ENCODE results near the gene COX4I1. TPM values are rescaled to one million over a fixed set of nuclear protein-coding genes. Genes with fewer than 3 reads are reported as not detected.

The COX4I1 gene
- polyA plus RNA-seq, 3 donors, result 342 to 452 (median 397) TPM

DNA sequence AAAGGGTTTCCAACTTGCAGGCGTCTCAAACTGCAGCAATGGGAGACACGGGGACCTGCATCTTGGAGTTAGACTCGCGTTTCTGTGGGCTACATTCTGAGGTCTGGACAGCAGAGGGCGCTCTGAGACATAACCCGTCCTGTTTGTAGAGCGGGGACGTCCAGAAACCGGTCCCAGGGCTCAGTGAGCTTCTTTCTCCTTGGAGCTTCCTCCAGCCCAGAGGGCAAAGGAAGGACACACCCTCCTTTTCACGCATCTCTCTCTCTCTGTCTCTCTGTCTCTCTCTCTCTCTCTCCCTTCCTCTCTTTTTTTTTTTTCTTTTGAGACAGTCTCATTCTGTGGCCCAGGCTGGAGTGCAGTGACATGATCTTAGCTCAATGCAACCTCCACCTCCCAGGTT is 19.8 kb downstream of the COX4I1 start:
- DNase-seq, result peak; percentile 74

DNA sequence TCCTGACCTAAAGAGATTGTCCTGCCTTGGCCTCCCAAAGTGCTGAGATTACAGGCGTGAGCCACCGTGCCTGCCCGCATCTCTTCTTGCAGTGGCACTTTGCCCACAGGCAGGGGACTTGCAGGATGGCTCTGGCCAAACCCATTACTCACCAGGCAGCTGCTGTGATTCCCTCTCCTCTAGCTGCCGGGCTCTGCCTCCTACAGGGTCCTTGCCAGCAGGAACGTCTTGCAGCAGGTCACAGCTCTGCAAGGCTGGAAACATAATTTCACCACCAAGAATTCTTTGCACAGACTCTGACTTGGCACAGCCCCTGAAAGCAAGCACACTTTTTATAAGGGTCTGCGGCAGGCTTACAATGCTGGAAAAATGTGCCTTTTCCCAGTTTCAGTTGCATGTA is 20.3 kb downstream of the COX4I1 start:
- DNase-seq, result no peak

DNA sequence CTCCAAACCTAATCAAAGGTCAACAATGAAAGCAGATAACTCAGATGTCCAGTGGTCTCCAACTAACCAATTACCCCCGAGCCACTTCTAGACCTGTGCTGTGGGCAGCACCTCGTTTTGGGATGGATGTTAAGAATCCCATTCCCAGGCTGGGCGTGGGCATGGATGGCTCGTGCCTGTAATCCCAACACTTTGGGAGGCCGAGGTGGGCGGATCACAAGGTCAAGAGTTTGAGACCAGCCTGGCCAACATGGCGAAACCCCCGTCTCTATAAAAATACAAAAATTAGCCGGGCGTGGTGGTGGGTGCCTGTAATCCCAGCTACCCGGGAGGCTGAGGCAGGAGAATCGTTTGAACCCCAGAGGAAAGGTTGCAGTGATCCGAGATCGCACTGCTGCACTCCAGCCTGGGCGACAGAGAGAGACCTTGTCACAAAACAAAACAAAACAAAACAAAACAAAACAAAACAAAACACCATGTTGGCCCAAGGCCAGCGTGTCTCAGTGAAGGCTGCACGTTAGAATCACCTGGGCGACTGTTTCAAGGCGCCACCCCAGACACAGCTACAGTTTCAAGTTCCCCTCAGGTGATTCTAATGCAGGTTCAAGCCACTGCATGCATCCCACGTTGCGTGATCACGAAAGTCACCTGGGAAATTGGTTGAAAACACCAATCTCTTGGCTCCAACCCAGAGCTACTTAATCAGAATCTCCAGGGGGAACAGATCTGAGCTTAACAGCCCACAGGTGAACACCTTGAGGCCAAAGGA is 21.3 kb downstream of the COX4I1 start:
- no peak for DNase-seq

DNA sequence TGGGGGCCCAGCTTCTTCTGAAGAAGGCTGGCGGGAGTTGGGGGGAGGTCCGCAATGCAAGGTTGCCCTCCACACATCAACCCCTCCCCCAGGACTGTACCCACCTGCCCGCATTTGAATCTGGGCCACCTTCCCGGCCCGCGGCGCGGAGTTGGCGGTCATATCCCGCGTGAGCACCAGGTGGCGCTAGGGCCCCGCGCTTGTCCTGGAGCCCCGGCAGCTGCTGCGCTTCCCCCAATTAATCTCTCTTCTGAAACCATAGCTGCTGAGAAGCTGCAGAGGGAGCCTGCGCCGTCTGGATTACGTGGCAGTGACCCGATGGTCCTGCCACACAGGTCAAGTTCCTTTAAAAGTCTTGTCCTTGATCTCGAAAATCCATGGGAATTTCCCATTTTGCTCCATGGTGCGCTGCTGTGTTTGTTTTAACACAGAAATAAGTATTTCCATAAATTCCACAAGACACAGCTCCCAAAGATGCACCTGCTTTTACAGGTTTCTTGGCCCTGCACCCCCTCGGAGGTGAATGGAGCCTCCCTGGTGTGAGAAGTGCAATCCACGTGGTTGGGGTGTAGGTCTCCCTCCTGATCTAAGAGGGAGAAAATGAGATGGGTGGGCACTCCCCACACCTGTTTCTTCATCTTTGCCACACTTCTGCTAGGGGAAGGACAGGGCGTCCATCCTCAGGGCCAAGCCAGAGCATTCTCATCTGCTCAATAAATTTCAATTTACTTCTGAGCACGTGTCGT is 22.1 kb downstream of the COX4I1 start:
- peak; percentile 68 for DNase-seq

DNA sequence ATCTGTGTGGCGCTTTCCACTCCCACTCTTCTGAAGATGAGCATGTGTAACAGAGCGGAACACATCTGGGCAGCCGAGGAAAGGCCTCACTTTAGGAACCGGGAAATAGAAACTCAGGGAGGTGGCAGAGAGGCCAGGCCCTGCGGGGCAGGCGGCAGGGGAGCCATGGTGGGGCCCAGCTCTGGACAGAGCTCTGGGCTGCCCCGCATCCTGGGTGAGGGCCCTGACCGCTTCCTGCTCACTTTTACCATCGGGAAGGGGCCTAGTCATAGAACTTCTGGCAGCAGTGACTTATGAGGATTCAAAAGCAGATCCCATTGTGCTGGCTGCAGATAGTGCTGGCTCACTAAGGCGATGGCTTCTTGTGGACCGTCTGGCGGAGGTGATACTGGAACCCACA is 22.6 kb downstream of the COX4I1 start:
- DNase-seq, result no peak

DNA sequence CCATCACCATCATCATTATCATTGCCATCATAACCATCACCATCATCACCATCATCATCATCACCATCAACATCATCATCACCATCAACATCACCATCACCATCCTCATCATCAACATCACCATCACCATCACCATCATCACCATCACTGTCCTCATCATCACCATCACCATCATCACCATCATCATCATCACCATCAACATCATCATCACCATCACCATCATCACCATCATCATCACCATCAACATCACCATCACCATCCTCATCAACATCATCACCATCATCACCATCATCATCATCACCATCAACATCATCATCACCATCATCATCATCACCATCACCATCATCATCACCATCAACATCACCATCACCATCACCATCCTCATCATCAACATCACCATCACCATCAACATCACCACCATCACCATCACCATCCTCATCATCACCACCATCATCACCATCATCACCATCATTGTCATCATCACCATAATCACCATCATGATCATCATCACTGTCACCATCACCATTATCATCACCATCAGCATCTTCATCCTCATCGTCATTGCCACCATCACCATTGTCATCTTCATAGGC is 23.9 kb downstream of the COX4I1 start:
- DNase-seq, result no peak

DNA sequence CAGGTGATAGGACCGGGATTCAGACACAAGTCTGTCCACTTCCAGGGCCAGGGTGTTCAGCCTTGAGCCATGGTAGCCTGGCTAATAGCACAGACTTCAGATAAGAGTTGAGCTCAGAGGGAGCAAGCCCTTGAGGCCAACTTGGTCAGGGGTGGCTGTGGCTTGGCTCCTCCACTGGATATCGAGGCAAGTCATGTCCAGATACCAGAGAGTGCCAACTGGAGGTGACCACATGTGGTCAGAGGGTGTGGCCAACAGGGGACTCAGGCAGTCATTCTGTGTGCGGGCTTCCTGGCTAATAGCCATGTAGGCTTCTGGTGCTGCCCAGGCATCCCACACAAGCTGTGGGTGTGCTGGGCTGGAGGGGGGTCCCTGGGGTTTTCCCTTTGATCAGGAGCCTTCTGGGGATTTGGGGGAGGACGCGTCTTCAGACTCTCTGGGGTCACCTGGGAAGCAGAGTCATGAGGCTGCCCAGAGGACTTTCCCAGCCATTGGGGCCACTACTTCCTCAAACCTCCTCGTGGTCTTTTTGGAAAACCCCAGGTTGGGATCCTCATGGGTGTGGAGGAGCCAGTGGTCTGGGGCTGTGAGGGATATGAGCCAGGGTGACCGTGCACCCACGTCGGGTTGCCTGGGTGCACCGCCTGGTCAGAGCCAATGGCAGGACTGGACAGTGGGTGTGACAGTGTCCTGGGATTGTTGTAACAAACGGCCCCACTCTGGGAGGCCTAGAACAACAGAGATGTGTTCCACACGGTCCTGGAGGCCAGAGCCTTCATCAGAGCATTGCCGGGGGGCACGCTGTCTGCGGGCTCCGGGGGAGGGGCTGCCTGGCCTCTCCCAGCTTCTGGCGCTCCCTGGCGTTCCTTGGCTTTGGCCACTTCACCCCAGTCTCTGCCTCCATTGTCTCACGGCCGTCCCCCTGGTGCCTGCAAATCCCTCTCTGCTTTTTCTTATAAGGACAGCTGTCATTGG is 25.0 kb downstream of the COX4I1 start:
- DNase-seq, result no peak

DNA sequence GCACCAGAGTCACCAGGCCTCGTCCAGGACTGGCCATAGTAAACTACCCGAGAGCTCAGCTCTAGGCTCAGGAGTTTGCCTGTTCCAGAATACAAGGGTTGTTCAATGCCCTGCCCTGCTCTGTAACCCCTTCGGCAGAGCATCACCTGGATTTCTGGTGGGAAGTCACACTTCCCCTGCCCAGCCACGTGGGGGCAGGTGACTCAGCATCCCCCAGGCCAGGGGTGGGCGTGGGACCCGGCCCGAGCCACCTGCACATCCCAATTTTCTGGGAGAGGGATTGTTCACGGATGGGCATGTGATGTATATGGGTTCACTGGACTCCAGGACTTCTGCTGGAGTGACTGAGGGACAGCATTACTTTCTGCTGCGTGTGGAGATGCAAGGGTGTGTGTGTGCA is 25.8 kb downstream of the COX4I1 start:
- DNase-seq, result no peak

DNA sequence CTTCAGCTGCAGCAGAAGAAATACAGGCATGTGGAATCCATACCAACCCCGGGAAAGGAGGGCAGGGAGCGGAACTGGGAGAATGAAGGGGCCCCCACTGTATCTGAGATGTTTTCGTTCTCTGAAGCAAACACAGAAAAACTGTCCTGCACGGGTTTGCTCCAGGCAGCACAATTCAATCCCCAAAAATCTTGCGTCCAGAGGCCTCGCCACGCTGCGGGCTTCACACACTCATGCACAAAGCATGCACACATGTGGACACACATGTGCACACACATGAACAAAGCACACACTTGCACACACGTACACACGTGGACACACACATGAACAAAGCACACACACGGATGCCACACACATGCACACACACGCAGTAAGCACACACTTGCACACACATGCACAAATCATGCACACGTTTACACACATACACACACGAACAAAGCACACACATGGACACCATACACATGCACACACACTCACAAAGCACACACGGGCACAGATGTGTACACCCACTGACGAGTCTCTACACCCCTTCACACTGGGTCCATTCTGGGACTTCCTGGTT is 27.3 kb downstream of the COX4I1 start:
- DNase-seq, result no peak

DNA sequence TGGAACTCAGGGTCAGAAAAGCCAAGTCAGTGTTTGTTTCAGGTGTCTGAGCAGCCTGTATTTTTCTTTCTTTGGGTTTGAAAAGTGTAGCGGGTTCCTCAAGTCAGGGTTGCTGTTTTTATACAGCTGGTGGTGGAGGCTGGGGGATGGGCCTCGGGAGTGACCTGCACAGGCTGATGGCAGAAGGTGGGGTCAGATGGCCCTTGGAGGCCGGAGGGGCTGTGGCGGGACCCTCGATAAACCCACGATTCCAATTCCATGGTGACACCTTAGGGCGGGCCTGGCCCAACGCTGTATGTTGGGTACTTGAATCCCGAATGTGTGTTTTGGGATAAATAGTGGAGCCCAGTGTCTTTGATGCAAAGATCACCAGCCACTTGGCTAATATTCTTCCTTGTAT is 28.7 kb downstream of the COX4I1 start:
- DNase-seq, result no peak

DNA sequence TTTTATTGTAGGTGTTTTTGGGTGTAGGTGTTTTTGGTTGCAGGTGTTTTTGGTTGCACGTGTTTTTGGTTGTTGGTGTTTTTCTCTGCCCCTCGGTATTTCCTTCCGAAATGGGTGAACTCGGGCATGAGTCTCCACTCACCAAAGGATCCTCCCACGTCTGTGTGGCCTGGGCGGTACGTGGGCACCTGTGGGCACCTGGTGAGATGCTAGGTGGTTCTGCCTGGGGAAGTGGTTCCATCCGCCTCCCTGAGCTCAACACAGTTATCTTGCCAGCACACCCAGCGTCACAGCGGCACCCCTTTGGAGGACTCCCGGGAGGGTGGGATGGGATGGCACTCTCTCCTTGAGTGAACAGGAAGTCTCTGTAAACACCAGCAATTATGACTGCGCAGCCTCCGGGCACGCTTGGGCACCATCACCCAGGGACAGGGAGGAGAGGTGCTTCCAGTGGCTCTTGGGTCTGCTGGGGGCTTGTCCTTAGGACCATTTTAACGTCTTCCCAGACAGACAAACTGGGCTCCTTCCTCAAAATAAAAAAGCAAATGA is 29.8 kb downstream of the COX4I1 start:
- no peak for DNase-seq

DNA sequence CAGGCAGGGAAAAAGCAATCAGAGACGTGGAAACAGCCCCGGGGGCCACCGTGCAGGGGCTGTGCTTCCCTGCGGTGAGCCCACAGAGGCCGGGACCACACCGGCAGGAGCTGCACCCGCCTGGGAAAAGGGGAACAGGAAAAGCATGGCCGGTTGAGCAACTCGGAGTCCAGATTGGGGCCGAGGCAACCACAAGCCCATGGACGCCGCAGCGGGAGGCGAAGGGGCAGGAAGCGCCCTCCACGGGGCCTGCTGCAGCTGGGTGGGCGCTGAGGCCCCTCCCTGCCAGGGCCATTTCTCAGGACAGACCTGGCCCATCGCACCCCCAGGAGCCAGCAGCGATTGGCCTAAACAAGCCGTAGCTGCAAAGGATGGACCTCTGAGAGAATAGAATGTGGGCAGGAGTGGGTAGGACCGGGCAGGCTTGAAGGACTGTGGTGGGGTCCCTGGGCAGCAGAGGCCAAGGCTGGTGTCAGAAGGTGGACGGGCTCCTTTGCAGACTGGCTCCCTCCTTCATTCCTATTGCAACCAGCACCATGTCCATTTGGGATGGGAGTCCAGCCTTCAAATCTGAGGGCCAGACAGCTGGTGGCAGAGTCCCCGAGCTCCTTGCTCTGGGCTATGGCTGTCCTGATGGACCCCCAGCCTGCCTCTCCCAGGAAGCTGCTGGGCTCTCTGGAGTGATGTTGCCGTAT is 30.4 kb downstream of the COX4I1 start:
- no peak for DNase-seq

DNA sequence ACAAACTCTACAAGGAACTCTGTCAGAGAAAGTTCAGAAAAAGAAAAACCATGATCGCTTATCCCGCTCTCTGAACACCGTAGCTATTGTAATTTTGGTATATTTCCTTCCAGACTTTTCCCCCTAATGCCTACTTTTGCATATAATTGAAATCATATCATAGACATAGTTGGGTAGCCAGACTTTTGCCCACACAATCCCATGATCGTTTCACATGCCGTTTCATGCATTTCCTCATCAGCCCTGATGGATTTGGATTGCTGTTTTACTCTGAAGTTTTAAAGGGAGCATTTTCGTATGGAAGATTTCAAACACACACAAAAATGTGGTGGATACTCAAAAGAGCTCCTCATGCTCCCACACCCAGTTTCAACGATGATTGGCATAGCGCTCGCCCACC is 31.3 kb downstream of the COX4I1 start:
- DNase-seq, result no peak

DNA sequence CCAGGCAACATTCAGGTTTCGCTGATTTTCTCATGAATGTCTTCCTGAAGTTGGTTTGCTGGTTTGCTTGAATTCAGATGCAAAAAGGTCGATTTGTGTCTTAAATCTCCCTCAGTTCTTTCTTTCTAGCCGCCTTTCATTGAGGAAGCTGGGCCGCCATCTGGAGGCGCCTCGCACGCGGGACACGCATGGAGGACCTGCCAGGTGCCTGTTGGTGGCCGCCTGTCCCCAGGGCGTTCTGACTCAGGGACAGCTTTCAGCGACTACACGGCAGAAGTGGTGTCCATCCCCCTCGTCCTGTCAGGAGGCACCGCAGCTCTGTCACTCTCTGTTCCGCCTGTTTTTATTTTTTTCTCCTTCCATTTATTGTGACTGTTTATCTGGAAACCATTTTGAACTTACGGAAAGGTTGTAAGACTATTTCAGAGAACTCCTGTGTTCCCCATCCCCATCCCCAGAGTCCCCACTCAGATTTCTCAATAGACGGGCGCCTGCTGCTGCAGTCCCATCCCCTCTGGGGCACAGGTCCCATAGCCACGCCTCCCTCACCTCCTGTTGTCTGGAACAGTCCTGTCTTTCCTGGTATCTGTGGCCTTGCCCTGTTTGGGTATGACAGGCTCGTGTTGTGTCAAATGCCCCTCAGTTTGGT is 33.2 kb downstream of the COX4I1 start:
- no peak for DNase-seq

DNA sequence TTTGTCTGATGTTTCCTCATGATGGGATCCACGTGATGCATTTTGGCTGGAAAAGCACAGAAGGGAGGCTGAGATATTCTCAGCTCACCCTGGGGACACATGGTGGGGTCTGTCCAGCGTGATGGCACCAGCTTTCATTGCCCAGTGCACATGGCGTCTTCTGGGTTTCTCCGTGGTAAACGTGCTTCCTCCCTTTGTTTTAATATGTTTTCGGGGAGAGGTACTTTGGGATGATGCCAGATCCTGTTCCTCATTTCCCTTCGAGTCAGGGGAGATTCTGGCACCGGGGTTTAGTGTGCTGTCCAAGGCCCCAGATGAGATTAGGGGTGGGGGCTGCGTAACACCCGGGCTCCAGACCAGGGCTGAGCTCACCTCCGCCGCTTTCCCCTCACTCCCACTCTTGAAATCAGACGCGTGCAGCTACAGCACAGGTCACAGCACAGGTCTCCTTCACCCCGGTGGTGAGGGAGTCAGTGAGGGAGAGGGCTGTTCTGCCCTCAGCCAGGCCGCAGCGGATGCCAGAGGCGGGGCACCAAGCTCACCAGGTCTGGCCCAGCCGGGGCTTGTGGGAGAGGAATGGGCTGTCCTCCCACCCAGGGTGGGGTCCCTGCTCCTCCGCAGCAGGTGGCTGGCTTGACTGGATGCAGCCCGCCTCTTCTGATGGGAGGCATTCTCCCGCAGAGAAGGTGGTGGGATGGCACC is 33.9 kb downstream of the COX4I1 start:
- DNase-seq, result no peak

DNA sequence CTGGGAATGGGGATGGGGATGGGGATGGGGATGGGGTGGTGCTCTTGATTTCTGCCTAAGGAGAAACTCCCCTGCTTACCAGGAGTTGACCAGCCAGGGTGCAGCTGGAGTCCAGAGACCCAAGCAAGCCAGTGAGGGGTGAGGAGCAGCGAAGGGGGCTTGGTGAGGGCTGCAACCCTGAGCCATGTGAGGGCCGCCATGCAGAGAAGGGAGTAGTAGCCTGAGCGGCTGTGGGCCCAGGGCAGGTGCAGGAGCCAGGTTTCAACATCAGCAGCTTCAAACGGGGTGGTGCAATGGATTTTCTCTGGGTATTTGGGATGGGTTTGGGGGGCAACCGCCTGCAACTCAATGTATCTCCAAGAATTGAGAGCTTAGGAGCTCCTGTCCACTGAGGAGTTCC is 35.2 kb downstream of the COX4I1 start:
- no peak for DNase-seq

DNA sequence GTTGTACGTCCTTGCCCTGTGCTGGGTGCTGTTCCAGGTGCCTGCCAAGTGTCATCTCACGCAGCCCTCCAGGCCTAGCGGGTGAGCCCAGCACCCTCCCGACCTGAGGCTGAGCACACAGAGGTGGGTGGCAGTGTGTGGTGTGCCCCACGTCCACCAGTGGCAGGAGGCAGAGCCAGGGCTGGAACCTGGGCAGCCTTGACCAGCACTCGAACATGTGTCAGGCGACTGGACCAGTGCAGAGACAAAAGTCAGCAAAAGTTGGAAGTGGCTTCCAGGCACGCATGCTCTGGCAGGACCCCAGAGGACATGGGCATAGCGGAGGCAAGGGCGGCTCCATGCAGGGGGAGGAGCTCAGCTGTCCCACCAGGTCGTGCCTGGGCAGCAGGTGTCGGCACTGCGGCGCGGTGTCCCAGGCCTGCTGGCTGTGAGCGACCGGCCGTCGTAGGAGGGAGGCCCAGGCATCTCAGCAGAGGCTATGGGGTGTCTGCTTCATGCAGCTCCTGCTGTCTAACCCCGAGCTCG is 35.8 kb downstream of the COX4I1 start:
- no peak for DNase-seq

DNA sequence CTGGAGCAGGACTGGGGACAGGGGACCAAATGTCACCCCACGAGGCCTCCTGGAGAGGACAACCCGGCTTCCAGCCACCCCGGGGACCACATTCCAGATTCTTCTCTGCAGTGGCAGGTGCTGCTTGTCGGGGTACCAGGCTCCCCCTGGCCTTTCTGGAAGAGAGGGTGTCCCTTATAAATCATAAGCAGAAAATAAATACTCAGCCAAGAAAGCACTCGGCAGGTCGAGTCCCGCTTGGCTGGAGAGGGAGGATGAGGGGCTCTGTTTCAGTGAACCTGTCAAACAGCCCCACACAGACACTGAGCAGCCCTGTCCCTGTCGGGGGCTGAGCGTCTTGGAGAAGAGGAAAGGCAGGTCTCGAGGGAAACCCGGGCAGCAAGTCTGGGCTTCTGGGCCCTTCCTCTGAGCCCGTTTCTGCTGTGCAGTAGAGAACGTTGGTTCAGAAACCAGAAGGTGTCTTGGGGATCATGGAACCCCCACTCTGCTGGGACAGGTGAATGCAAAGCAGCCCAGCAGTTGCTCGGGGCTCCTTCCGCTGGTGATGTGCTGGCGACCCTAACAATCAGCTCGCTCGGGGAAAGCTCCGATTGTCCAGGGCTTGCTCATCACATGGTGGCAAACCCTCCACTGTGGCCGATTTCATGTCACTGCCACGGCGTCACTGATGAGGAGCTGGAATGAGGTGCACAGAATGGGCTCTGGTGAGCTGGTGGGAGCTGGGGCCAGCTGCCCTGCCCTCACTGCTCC is 36.6 kb downstream of the COX4I1 start:
- no peak for DNase-seq
